Measurements from ENCODE around the gene LCLAT1. TPM values are rescaled to one million over a fixed set of nuclear protein-coding genes. Genes with fewer than 3 reads are reported as not detected.

LCLAT1 gene
- total RNA-seq, 1 experiment from 2014 or later, result 10.5 TPM

- Histone ChIP-seq H3K27me3 (ENCODE audit: control insufficient read depth, insufficient read depth, low read length) (no peaks in the 10 kb centered on the region), H3K4me3 (ENCODE audit: insufficient read depth, low read depth, low read length) (no peak overlapping the region)
These were observed 196.6 kb downstream of the LCLAT1 start for GRCh38 chr2:30643674-30644073.

GRCh38 chr2:30645081-30645744, 198.2 kb downstream of the LCLAT1 start:
- no peaks in the 10 kb centered on the region for H3K36me3 ChIP-seq (replicated peaks; ENCODE audit: control insufficient read depth, insufficient read depth, low read length)
- H3K4me3 ChIP-seq (ENCODE audit: insufficient read depth, low read depth, low read length), result no peak overlapping the region
- DNase-seq, result no peak
- H3K27me3 ChIP-seq (ENCODE audit: control insufficient read depth, insufficient read depth, low read length), result no peaks in the 10 kb centered on the region

More at GRCh38 chr2:30643674-30644073, 196.6 kb downstream of the LCLAT1 start:
- DNase-seq, result no peak
- H3K36me3 ChIP-seq (replicated peaks; ENCODE audit: control insufficient read depth, insufficient read depth, low read length), result no peaks in the 10 kb centered on the region

- no peak for DNase-seq
- Histone ChIP-seq H3K36me3 (replicated peaks; ENCODE audit: control insufficient read depth, insufficient read depth, low read length) (no peaks in the 10 kb centered on the region), H3K4me3 (ENCODE audit: insufficient read depth, low read depth, low read length) (no peak overlapping the region), H3K27me3 (ENCODE audit: control insufficient read depth, insufficient read depth, low read length) (no peaks in the 10 kb centered on the region)
These were observed 198.7 kb downstream of the LCLAT1 start for GRCh38 chr2:30645745-30646119.

- Histone ChIP-seq H3K4me3 (ENCODE audit: insufficient read depth, low read depth, low read length) (no peak overlapping the region), H3K36me3 (replicated peaks; ENCODE audit: control insufficient read depth, insufficient read depth, low read length) (no peaks in the 10 kb centered on the region), H3K27me3 (ENCODE audit: control insufficient read depth, insufficient read depth, low read length) (no peaks in the 10 kb centered on the region)
- DNase-seq, result no peak
These were observed 200.9 kb downstream of the LCLAT1 start for GRCh38 chr2:30647752-30648457.

GRCh38 chr2:30649278-30649677, 202.2 kb downstream of the LCLAT1 start:
- Histone ChIP-seq H3K4me3 (ENCODE audit: insufficient read depth, low read depth, low read length) (no peak overlapping the region), H3K36me3 (replicated peaks; ENCODE audit: control insufficient read depth, insufficient read depth, low read length) (no peaks in the 10 kb centered on the region), H3K27me3 (ENCODE audit: control insufficient read depth, insufficient read depth, low read length) (no peaks in the 10 kb centered on the region)
- no peak for DNase-seq

- Histone ChIP-seq H3K27me3 (ENCODE audit: control insufficient read depth, insufficient read depth, low read length) (no peaks in the 10 kb centered on the region), H3K4me3 (ENCODE audit: insufficient read depth, low read depth, low read length) (no peak overlapping the region), H3K36me3 (replicated peaks; ENCODE audit: control insufficient read depth, insufficient read depth, low read length) (no peaks in the 10 kb centered on the region)
- no peak for DNase-seq
These were observed 202.8 kb downstream of the LCLAT1 start for GRCh38 chr2:30649828-30650227.

- Histone ChIP-seq H3K36me3 (replicated peaks; ENCODE audit: control insufficient read depth, insufficient read depth, low read length) (no peaks in the 10 kb centered on the region), H3K4me3 (ENCODE audit: insufficient read depth, low read depth, low read length) (no peak overlapping the region), H3K27me3 (ENCODE audit: control insufficient read depth, insufficient read depth, low read length) (no peaks in the 10 kb centered on the region)
- peak; percentile 57 for DNase-seq
These were observed 205.3 kb downstream of the LCLAT1 start for GRCh38 chr2:30652271-30652915.

- no peak for DNase-seq
- H3K27me3 ChIP-seq (ENCODE audit: control insufficient read depth, insufficient read depth, low read length), result no peaks in the 10 kb centered on the region
- H3K36me3 ChIP-seq (replicated peaks; ENCODE audit: control insufficient read depth, insufficient read depth, low read length), result no peaks in the 10 kb centered on the region
- H3K4me3 ChIP-seq (ENCODE audit: insufficient read depth, low read depth, low read length), result no peak overlapping the region
These were observed 206.8 kb downstream of the LCLAT1 start for GRCh38 chr2:30653847-30654246.

- no peak for DNase-seq
- Histone ChIP-seq H3K4me3 (ENCODE audit: insufficient read depth, low read depth, low read length) (no peak overlapping the region), H3K27me3 (ENCODE audit: control insufficient read depth, insufficient read depth, low read length) (no peaks in the 10 kb centered on the region), H3K36me3 (replicated peaks; ENCODE audit: control insufficient read depth, insufficient read depth, low read length) (no peaks in the 10 kb centered on the region)
These were observed 207.4 kb downstream of the LCLAT1 start for GRCh38 chr2:30654404-30654803.

- no peaks in the 10 kb centered on the region for H3K36me3 ChIP-seq (replicated peaks; ENCODE audit: control insufficient read depth, insufficient read depth, low read length)
- no peaks in the 10 kb centered on the region for H3K27me3 ChIP-seq (ENCODE audit: control insufficient read depth, insufficient read depth, low read length)
- no peak for DNase-seq
- H3K4me3 ChIP-seq (ENCODE audit: insufficient read depth, low read depth, low read length), result no peak overlapping the region
These were observed 208.2 kb downstream of the LCLAT1 start for GRCh38 chr2:30655211-30655610.

- Histone ChIP-seq H3K36me3 (replicated peaks; ENCODE audit: control insufficient read depth, insufficient read depth, low read length) (no peaks in the 10 kb centered on the region), H3K27me3 (ENCODE audit: control insufficient read depth, insufficient read depth, low read length) (no peaks in the 10 kb centered on the region), H3K4me3 (ENCODE audit: insufficient read depth, low read depth, low read length) (no peak overlapping the region)
- DNase-seq, result no peak
These were observed 208.6 kb downstream of the LCLAT1 start for GRCh38 chr2:30655660-30656059.

- no peak for DNase-seq
- Histone ChIP-seq H3K36me3 (replicated peaks; ENCODE audit: control insufficient read depth, insufficient read depth, low read length) (no peaks in the 10 kb centered on the region), H3K4me3 (ENCODE audit: insufficient read depth, low read depth, low read length) (no peak overlapping the region), H3K27me3 (ENCODE audit: control insufficient read depth, insufficient read depth, low read length) (no peaks in the 10 kb centered on the region)
These were observed 209.0 kb downstream of the LCLAT1 start for GRCh38 chr2:30656079-30656478.

- no peak overlapping the region for H3K4me3 ChIP-seq (ENCODE audit: insufficient read depth, low read depth, low read length)
- DNase-seq, result no peak
- no peaks in the 10 kb centered on the region for H3K36me3 ChIP-seq (replicated peaks; ENCODE audit: control insufficient read depth, insufficient read depth, low read length)
- H3K27me3 ChIP-seq (ENCODE audit: control insufficient read depth, insufficient read depth, low read length), result no peaks in the 10 kb centered on the region
These were observed 214.4 kb downstream of the LCLAT1 start for GRCh38 chr2:30661173-30662107.
